IMR-90 (cell line): ENCODE results near the gene ESF1. TPM values are rescaled to one million over a fixed set of nuclear protein-coding genes. Genes with fewer than 3 reads are reported as not detected.

Source experiments
- ATAC-seq: fragments of 200-7000 bp; cut with Tn5 transposase; 2 replicates; pipeline ENCODE4 v1.9.1; 2020; ENCODE audit warnings: low read depth, mild to moderate bottlenecking, moderate library complexity
- BruUV-seq: library from RNA; stranded (reverse); fragments of 400-500 nt; replicated peaks from 2 replicates; lab custom pipeline; 2021; lab: Mats Ljungman, UMichigan
- CTCF ChIA-PET: fragments of 300-600 bp; formaldehyde crosslinking; extraction: SDS; loops from one replicate; lab custom pipeline; 2021; ENCODE audit warnings: antibody characterized with exemption; lab: Yijun Ruan, JAX
- POLR2A ChIA-PET: fragments of 300-600 bp; sonication (Branson Sonifier 250); formaldehyde crosslinking; loops from one replicate; lab custom pipeline; 2022; ENCODE audit warnings: antibody characterized with exemption; ENCODE audit not compliant: unreplicated experiment; lab: Charles Lee
- DNase-seq: peaks from one replicate; pipeline ENCODE4 v3.0.0; 2013
- H2AFZ ChIP-seq: replicated peaks from 2 replicates; pipeline ENCODE3; 2013; ENCODE audit warnings: low read length, mild to moderate bottlenecking; ENCODE audit not compliant: poor library complexity
- H2AK5ac ChIP-seq: 2 replicates; pipeline ENCODE4 v1.6.1; 2013; ENCODE audit warnings: low read depth, low read length, inconsistent platforms
- H2AK9ac ChIP-seq: replicated peaks from 2 replicates; pipeline ENCODE3; 2013; ENCODE audit warnings: mild to moderate bottlenecking, low read depth, low read length, moderate library complexity; ENCODE audit not compliant: poor library complexity
- H2BK120ac ChIP-seq: 2 replicates; pipeline ENCODE4 v1.6.1; 2013; ENCODE audit warnings: low read depth, low read length, inconsistent platforms
- H2BK15ac ChIP-seq: 3 replicates; pipeline ENCODE4 v1.6.1; 2013; ENCODE audit warnings: low read depth, low read length, inconsistent platforms
- H2BK20ac ChIP-seq: 2 replicates; pipeline ENCODE4 v1.6.1; 2013; ENCODE audit warnings: low read depth, mild to moderate bottlenecking, inconsistent platforms, low read length, moderate library complexity
- H2BK5ac ChIP-seq: 2 replicates; pipeline ENCODE4 v1.6.1; 2013; ENCODE audit warnings: mild to moderate bottlenecking, low read depth, low read length, inconsistent platforms; ENCODE audit not compliant: poor library complexity, severe bottlenecking
- H3K14ac ChIP-seq: replicated peaks from 2 replicates; pipeline ENCODE4 v1.6.1; 2013; ENCODE audit warnings: low read depth, low read length, inconsistent platforms
- H3K18ac ChIP-seq: 2 replicates; pipeline ENCODE4 v1.6.1; 2013; ENCODE audit warnings: low read depth, low read length, control low read depth
- H3K23ac ChIP-seq: 2 replicates; pipeline ENCODE4 v1.6.1; 2013; ENCODE audit warnings: low read depth, low read length, inconsistent platforms
- H3K27ac ChIP-seq: 2 replicates; pipeline ENCODE4 v1.5.1; 2013; ENCODE audit warnings: mild to moderate bottlenecking, control low read depth, low read length; ENCODE audit not compliant: insufficient read depth
- H3K27me3 ChIP-seq: 2 replicates; pipeline ENCODE4 v1.6.1; 2013; ENCODE audit warnings: low read length; ENCODE audit not compliant: control insufficient read depth, insufficient read depth
- H3K36me3 ChIP-seq: 2 replicates; pipeline ENCODE4 v1.6.1; 2013; ENCODE audit warnings: low read length, mixed read lengths; ENCODE audit not compliant: control insufficient read depth, insufficient read depth
- H3K4ac ChIP-seq: 2 replicates; pipeline ENCODE4 v1.6.1; 2013; ENCODE audit warnings: low read depth, low read length, inconsistent platforms
- H3K4me1 ChIP-seq: 2 replicates; pipeline ENCODE4 v1.6.1; 2013; ENCODE audit warnings: low read length, mixed read lengths; ENCODE audit not compliant: control insufficient read depth, insufficient read depth
- H3K4me2 ChIP-seq: 2 replicates; pipeline ENCODE4 v1.6.1; 2013; ENCODE audit warnings: low read depth, mild to moderate bottlenecking, control low read depth, low read length, moderate library complexity
- H3K4me3 ChIP-seq: 2 replicates; pipeline ENCODE4 v1.5.1; 2013; ENCODE audit warnings: low read depth, mild to moderate bottlenecking, control low read depth, low read length, moderate library complexity; ENCODE audit not compliant: insufficient read depth
- H3K56ac ChIP-seq: 2 replicates; pipeline ENCODE4 v1.6.1; 2013; ENCODE audit warnings: low read length, inconsistent platforms; ENCODE audit not compliant: insufficient read depth; ENCODE audit errors: extremely low read depth
- H3K79me1 ChIP-seq, 2 experiments: 2 replicates each; pipeline ENCODE4 v1.6.1; 2013; ENCODE audit warnings: low read length in 2 of 2, inconsistent platforms in 1 of 2, low read depth in 1 of 2
- H3K9ac ChIP-seq: 2 replicates; pipeline ENCODE4 v1.6.1; 2013; ENCODE audit warnings: low read depth, low read length, control low read depth
- H3K9me1 ChIP-seq: 2 replicates; pipeline ENCODE4 v1.6.1; 2013; ENCODE audit warnings: low read length, inconsistent platforms; ENCODE audit not compliant: insufficient read depth
- H3K9me3 ChIP-seq: 2 replicates; pipeline ENCODE4 v1.6.1; 2013; ENCODE audit warnings: low read length; ENCODE audit not compliant: control insufficient read depth, insufficient read depth
- H4K20me1 ChIP-seq: 2 replicates; pipeline ENCODE4 v1.6.1; 2013; ENCODE audit warnings: low read length, inconsistent platforms; ENCODE audit not compliant: insufficient read depth
- H4K5ac ChIP-seq: 2 replicates; pipeline ENCODE4 v1.6.1; 2013; ENCODE audit warnings: mild to moderate bottlenecking, low read depth, low read length, control low read depth
- H4K8ac ChIP-seq, 2 experiments: 2 replicates each; pipeline ENCODE4 v1.6.1; 2013; ENCODE audit warnings: low read depth in 2 of 2, low read length in 2 of 2, control low read depth in 1 of 2, inconsistent platforms in 1 of 2
- H4K91ac ChIP-seq: 2 replicates; pipeline ENCODE4 v1.6.1; 2013; ENCODE audit warnings: low read depth, low read length, inconsistent platforms; ENCODE audit not compliant: insufficient read depth
- BHLHE40 ChIP-seq: fragments of 150-350 bp; IDR thresholded peaks from 2 replicates; pipeline ENCODE4 v1.6.1; 2016; ENCODE audit warnings: mild to moderate bottlenecking, low read depth, low read length
- CEBPB ChIP-seq: IDR thresholded peaks from 2 replicates; pipeline ENCODE4 v1.6.1; 2012; ENCODE audit warnings: low read depth, low read length, improper control_type of control experiment
- CHD1 ChIP-seq: IDR thresholded peaks from 2 replicates; pipeline ENCODE4 v1.6.1; 2012; ENCODE audit warnings: low read depth, low read length, improper control_type of control experiment
- FOS ChIP-seq: fragments of 150-350 bp; IDR thresholded peaks from 2 replicates; pipeline ENCODE4 v1.6.1; 2016; ENCODE audit warnings: low read depth, low read length
- MAFK ChIP-seq: IDR thresholded peaks from 2 replicates; pipeline ENCODE4 v1.6.1; 2012; ENCODE audit warnings: low read depth, low read length, improper control_type of control experiment
- MAZ ChIP-seq: IDR thresholded peaks from 2 replicates; pipeline ENCODE4 v1.6.1; 2012; ENCODE audit warnings: low read depth, mild to moderate bottlenecking, low read length, improper control_type of control experiment, moderate library complexity, borderline replicate concordance
- MXI1 ChIP-seq: IDR thresholded peaks from 2 replicates; pipeline ENCODE4 v1.6.1; 2012; ENCODE audit warnings: low read depth, mild to moderate bottlenecking, low read length, moderate library complexity, borderline replicate concordance
- NFE2L2 ChIP-seq: fragments of 150-350 bp; IDR thresholded peaks from 2 replicates; pipeline ENCODE4 v1.6.1; 2016; ENCODE audit warnings: low read depth, mild to moderate bottlenecking, low read length
- POLR2A ChIP-seq: IDR thresholded peaks from 2 replicates; pipeline ENCODE4 v1.6.1; 2012; ENCODE audit warnings: mild to moderate bottlenecking, low read depth, low read length
- RAD21 ChIP-seq: IDR thresholded peaks from 2 replicates; pipeline ENCODE4 v1.6.1; 2012; ENCODE audit warnings: low read length, improper control_type of control experiment
- RCOR1 ChIP-seq: IDR thresholded peaks from 2 replicates; pipeline ENCODE4 v1.6.1; 2012; ENCODE audit warnings: mild to moderate bottlenecking, low read length, improper control_type of control experiment; ENCODE audit not compliant: insufficient replicate concordance
- RFX5 ChIP-seq: IDR thresholded peaks from 2 replicates; pipeline ENCODE4 v1.8.0; 2012; ENCODE audit warnings: low read depth, mild to moderate bottlenecking, low read length, moderate library complexity
- SMC3 ChIP-seq: fragments of 150-350 bp; IDR thresholded peaks from 2 replicates; pipeline ENCODE4 v1.6.1; 2016; ENCODE audit warnings: low read depth, mild to moderate bottlenecking, antibody characterized with exemption, low read length, moderate library complexity
- dilution Hi-C: fragments of 300-500 bp; cut with HindIII; formaldehyde crosslinking; loops from one replicate; pipeline ENCODE4 v1.14.3; 2018; ENCODE audit warnings: low sequenced_read_pairs; ENCODE audit not compliant: unreplicated experiment
- in situ Hi-C: fragments of 300-500 bp; cut with MboI; formaldehyde crosslinking; loops from 3 replicates; pipeline ENCODE4 v1.14.3; 2019; ENCODE audit warnings: low sequenced_read_pairs, inconsistent platforms, mixed read lengths
- intact Hi-C: fragments of 100-400 bp; cut with micrococcal nuclease; formaldehyde crosslinking; loops from 2 replicates; pipeline ENCODE4 v1.10.0; 2022
- polyA plus RNA-seq, 3 experiments: library from polyadenylated mRNA; depleted of rRNA; stranded (reverse); fragments of >200 nt; gene quantifications; 2 replicates each; pipeline ENCODE4 v1.2.3, GENCODE V29; 2012; ENCODE audit warnings: low replicate concordance in 1 of 3
- total RNA-seq: library from RNA; depleted of rRNA; stranded (reverse); fragments of >200 nt; gene quantifications from 2 replicates; pipeline ENCODE4 v1.2.3, GENCODE V29; 2012
- TF ChIP-seq, protein P1 (sequence below): conservative IDR thresholded peaks from 2 replicates; pipeline ENCODE4 v1.5.1; 2012; ENCODE audit warnings: mild to moderate bottlenecking, low read depth, low read length, improper control_type of control experiment
- TF ChIP-seq, protein P2 (sequence below): fragments of 150-350 bp; IDR thresholded peaks from 2 replicates; pipeline ENCODE4 v1.6.1; 2017; ENCODE audit warnings: mild to moderate bottlenecking, antibody characterized with exemption, low read length, low read depth
- TF ChIP-seq, protein P3 (sequence below): fragments of 150-350 bp; IDR thresholded peaks from 2 replicates; pipeline ENCODE4 v1.6.1; 2016; ENCODE audit warnings: low read depth, mild to moderate bottlenecking, low read length, moderate library complexity, borderline replicate concordance

ESF1 gene
- total and polyA plus RNA-seq, 2 of the 4 experiments (the other 2 are of a cell fraction): 2.6 to 2.7 TPM

DNA sequence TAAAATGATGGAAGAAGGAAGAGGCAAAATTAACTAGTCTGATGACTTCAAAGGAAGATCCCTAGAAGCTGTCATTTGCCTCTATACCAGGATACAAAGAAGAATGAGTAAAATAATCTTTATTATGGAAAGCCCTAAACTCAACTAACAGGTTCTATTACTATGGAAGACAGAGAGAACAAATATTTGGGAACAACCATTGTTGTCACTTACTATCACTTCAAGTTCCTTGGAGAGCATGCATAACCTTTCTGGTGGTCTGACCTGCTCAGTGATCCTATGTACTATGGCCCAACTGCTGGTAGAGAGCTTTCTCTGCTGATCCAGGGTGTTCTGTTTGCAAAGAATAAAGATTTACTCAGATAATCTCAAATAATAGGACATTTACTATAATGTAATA lies 83.2 kb downstream of the ESF1 start:
- Histone ChIP-seq H4K5ac (no peak overlapping the region), H3K27me3 (no peaks in the 10 kb centered on the region), H3K36me3 (no peaks in the 10 kb centered on the region), H3K18ac (no peak overlapping the region), H2AFZ (no peak overlapping the region), H2AK5ac (no peak overlapping the region), H3K9ac (no peak overlapping the region), H3K79me1 (no peaks in the 10 kb centered on the region), H3K14ac (no peak overlapping the region), H2BK120ac (no peak overlapping the region), H2BK15ac (no peak overlapping the region), H2AK9ac (no peak overlapping the region), H3K4me1 (no peaks in the 10 kb centered on the region), H4K91ac (no peak overlapping the region), H3K4me3 (no peak overlapping the region), H4K20me1 (no peaks in the 10 kb centered on the region), H4K8ac (no peak overlapping the region), H3K56ac (no peak overlapping the region), H3K27ac (no peak overlapping the region), H3K9me3 (no peaks in the 10 kb centered on the region), H2BK20ac (no peak overlapping the region), H3K23ac (no peak overlapping the region), H3K4me2 (no peak overlapping the region), H2BK5ac (no peak overlapping the region), H3K4ac (no peak overlapping the region), H3K9me1 (no peaks in the 10 kb centered on the region)
- in situ Hi-C loops: no loop called here
- TF ChIP-seq CEBPB (no peak), FOS (no peak), BHLHE40 (no peak), CHD1 (no peak), MAZ (no peak), RAD21 (no peak), MAFK (no peak), NFE2L2 (no peak), RCOR1 (no peak), SMC3 (no peak), RFX5 (no peak), POLR2A (no peak), MXI1 (no peak)
- TF ChIP-seq, protein P1, sequence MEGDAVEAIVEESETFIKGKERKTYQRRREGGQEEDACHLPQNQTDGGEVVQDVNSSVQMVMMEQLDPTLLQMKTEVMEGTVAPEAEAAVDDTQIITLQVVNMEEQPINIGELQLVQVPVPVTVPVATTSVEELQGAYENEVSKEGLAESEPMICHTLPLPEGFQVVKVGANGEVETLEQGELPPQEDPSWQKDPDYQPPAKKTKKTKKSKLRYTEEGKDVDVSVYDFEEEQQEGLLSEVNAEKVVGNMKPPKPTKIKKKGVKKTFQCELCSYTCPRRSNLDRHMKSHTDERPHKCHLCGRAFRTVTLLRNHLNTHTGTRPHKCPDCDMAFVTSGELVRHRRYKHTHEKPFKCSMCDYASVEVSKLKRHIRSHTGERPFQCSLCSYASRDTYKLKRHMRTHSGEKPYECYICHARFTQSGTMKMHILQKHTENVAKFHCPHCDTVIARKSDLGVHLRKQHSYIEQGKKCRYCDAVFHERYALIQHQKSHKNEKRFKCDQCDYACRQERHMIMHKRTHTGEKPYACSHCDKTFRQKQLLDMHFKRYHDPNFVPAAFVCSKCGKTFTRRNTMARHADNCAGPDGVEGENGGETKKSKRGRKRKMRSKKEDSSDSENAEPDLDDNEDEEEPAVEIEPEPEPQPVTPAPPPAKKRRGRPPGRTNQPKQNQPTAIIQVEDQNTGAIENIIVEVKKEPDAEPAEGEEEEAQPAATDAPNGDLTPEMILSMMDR: no peak
- TF ChIP-seq, protein P2, sequence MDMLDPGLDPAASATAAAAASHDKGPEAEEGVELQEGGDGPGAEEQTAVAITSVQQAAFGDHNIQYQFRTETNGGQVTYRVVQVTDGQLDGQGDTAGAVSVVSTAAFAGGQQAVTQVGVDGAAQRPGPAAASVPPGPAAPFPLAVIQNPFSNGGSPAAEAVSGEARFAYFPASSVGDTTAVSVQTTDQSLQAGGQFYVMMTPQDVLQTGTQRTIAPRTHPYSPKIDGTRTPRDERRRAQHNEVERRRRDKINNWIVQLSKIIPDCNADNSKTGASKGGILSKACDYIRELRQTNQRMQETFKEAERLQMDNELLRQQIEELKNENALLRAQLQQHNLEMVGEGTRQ: no peak
- TF ChIP-seq, protein P3, sequence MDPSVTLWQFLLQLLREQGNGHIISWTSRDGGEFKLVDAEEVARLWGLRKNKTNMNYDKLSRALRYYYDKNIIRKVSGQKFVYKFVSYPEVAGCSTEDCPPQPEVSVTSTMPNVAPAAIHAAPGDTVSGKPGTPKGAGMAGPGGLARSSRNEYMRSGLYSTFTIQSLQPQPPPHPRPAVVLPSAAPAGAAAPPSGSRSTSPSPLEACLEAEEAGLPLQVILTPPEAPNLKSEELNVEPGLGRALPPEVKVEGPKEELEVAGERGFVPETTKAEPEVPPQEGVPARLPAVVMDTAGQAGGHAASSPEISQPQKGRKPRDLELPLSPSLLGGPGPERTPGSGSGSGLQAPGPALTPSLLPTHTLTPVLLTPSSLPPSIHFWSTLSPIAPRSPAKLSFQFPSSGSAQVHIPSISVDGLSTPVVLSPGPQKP: no peak
- ChIA-PET POLR2A (no interaction called here), CTCF (no interaction called here)
- no peak for ATAC-seq
- dilution Hi-C loops: no loop called here
- no TSS peak for BruUV-seq
- intact Hi-C loops: no loop called here
- DNase-seq: no peak
